ENCODE measurements around the gene ULK4.

GRCh38 chr3:41653571-41654239 is 308.2 kb downstream of the ULK4 start:
- TF ChIP-seq EZH2 (IDR thresholded peaks at IDR 0.05; ENCODE audit: low read depth): no peak
- TF ChIP-seq, protein P1, sequence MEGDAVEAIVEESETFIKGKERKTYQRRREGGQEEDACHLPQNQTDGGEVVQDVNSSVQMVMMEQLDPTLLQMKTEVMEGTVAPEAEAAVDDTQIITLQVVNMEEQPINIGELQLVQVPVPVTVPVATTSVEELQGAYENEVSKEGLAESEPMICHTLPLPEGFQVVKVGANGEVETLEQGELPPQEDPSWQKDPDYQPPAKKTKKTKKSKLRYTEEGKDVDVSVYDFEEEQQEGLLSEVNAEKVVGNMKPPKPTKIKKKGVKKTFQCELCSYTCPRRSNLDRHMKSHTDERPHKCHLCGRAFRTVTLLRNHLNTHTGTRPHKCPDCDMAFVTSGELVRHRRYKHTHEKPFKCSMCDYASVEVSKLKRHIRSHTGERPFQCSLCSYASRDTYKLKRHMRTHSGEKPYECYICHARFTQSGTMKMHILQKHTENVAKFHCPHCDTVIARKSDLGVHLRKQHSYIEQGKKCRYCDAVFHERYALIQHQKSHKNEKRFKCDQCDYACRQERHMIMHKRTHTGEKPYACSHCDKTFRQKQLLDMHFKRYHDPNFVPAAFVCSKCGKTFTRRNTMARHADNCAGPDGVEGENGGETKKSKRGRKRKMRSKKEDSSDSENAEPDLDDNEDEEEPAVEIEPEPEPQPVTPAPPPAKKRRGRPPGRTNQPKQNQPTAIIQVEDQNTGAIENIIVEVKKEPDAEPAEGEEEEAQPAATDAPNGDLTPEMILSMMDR (conservative IDR thresholded peaks at IDR 0.05): no peak
